Right ventricle myocardium superior (tissue), 1 donor: Measurements from ENCODE around the gene HPS5. TPM values are rescaled to one million over a fixed set of nuclear protein-coding genes. Genes with fewer than 3 reads are reported as not detected.
"Not testable (repeated sequence)": the region's sequence is repeated elsewhere in the genome, so short reads cannot be mapped to it uniquely, and the experiment has no call there.

Source experiments
- ATAC-seq: fragments of 200-7000 bp; cut with Tn5 transposase; one replicate; pipeline ENCODE4 v1.9.1; 2020; ENCODE audit warnings: mild to moderate bottlenecking; ENCODE audit not compliant: poor library complexity
- DNase-seq: peaks from one replicate; pipeline ENCODE4 v3.0.0-alpha.2; 2020
- intact Hi-C: fragments of 100-400 bp; cut with DNase I; formaldehyde crosslinking; loops from one replicate; pipeline ENCODE4 v1.11.2; 2022
- total RNA-seq: library from RNA; stranded (reverse); fragmentation: NEBNext Ultra II Directional; extraction: Animal tissue kit (Norgen Biotek cat#: 25700); gene quantifications from one replicate; pipeline ENCODE4 v1.2.1, GENCODE V29; 2021
- donor health status: DM: no; HTN: yes; CAD: no; lungs with severe emphysema.

The HPS5 gene
- total RNA-seq, 1 donor from 2014 or later: 11.4 TPM

DNA sequence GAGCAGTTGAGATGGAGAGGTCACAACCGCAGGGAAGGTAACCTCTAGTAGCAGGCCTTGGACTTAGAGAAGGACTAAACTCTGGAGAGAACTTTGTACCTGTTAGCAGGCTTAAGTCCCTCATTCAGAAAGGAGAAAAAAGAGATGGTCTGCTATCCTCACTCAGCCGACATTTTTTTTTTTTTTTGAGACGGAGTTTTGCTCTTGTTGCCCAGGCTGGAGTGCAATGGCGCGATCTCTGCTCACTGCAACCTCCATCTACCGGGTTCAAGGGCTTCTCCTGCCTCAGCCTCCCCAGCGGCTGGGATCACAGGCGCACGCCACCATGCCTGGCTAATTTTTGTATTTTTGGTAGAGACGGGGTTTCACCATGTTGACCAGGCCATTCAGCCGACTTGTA is 1.9 kb upstream of the HPS5 start:
- not testable (repeated sequence) for DNase-seq, ATAC-seq
- intact Hi-C loops: loop anchor here (5.0 kb wide), 1 partner anchor 73 kb away; no protein-coding TSS in a partner anchor

GRCh38 chr11:18322818-18323570 is 1.1 kb upstream of the HPS5 start:
- intact Hi-C loops: loop anchor here (5.0 kb wide), 1 partner anchor 74 kb away; no protein-coding TSS in a partner anchor
- no peak for DNase-seq
- ATAC-seq: no peak

DNA sequence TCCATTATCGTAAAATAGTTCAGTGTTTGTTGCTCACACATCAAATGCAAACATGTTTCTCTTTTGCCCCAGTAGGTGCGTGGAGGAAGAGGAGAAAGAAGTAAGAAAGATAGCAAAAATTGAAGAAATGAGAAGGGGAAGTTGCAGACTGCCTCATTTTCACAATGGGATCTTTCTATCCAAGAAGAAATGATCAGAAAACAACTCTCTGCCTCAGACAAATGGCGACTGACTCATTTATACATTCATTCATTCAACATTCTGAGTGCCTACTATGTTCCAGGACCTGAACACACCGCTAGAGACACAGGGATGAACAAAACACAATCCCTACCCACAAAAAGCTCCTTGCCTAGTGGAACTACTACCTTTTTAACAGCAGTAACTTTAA is 367 bp downstream of the HPS5 start:
- ATAC-seq (no peak), DNase-seq (no peak)
- intact Hi-C loops: loop anchor here (5.0 kb wide), 1 partner anchor 76 kb away; no protein-coding TSS in a partner anchor

DNA sequence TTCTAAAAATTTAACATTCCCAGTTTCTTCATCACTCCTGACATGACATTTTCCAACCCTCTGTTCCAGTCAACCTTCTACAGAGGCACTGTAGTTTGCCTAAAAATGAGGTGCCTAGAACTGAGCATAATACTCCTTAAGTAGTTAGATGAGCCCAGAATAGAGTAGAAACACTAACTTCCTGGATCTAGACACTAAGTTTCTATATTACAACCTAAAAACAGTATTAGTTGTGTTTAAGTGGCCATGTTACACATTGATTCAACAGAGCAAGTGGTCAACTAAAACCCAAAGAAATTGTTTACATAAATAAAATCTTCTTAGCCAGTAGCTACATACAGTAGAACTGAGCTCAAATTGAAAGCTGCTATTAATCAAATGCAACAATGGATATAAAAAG is 1.3 kb downstream of the HPS5 start:
- no peak for ATAC-seq
- intact Hi-C loops: loop anchor here (5.0 kb wide), 1 partner anchor 77 kb away; no protein-coding TSS in a partner anchor

DNA sequence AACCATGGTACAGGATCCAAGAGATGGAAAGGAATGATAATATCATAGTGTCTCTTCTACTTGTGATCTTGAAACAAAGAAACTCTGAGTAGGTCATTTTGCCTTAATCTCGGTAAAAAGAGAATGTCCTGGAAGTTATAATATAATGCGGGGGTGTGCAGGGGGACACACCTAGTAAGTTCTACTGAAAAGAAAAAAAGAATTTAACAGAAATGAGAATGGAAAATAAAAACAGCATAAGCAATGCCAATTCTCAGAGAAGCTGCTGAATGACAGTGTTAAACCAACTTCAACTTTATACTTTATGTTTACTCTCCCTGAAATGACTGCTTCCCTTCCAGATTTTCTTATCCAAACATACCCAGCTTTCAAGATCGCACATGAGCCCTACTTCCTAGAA is 2.0 kb downstream of the HPS5 start:
- intact Hi-C loops: loop anchor here (5.0 kb wide), 1 partner anchor 77 kb away; no protein-coding TSS in a partner anchor
- ATAC-seq (no peak), DNase-seq (no peak)

More for the DNA sequence above, 1.3 kb downstream of the HPS5 start:
- no peak for DNase-seq

- DNase-seq (no peak), ATAC-seq (no peak)
- intact Hi-C loops: no loop called here
Measured at GRCh38 chr11:18317551-18317950, 4.4 kb downstream of the HPS5 start.

DNA sequence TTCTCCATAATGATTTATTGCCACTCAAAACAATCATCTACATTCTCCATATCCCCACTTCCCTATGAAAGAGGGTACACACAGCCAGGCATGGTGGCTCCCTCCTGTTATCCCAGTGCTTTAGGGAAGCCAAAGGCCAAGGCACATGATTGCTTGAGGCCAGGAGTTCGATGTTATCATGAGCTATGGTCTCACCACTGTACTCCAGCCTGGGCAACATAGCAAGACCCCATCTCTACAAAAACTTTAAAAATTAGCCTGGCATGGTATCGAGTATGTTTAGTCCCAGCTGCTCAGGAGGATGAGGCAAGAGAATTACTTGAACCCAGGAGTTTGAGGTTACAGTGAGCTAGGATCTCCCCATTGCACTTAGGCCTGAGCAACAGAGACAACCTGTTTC is 6.0 kb downstream of the HPS5 start:
- DNase-seq (no peak), ATAC-seq (no peak)
- intact Hi-C loops: no loop called here

- peak; percentile 31 for ATAC-seq
- intact Hi-C loops: no loop called here
- no peak for DNase-seq
Measured at GRCh38 chr11:18314784-18315523, 7.0 kb downstream of the HPS5 start.

GRCh38 chr11:18313965-18314763 is 7.8 kb downstream of the HPS5 start:
- no peak for DNase-seq
- ATAC-seq: peak; percentile 38
- intact Hi-C loops: no loop called here

DNA sequence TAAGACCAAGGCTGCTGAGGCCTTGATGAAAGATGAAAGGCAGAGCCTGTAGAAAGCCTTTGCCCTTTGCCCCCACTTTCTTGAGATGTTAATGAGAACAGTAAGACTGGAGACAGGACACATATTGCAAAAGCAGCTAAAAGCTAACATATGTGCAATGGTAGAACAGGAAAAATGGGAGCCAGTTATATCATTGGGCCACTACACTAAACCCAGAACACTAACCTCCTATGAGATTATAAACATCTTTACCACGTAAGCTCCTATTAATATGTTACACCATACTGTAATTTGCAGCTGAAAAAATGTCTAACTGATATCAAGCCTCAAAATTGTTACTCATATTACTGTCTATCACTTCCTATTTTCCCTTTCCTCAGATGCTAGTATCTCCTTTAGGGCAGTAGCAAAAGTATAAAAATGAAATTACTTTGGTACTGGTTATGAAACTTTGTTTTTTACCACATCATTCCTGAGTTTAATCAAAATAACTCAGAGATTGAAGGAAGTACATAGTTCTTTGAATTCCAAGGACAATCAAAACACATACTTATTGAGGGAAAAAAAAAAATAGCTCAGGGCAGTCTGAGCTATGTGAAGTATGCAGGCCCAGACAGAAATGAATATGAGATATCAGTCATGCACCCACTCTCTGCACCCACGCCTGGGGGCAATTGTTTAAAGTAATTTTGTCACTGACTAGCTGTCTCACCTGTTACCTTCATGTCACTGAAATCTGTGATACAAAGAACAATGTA is 9.1 kb downstream of the HPS5 start:
- intact Hi-C loops: no loop called here
- DNase-seq (no peak), ATAC-seq (no peak)

DNA sequence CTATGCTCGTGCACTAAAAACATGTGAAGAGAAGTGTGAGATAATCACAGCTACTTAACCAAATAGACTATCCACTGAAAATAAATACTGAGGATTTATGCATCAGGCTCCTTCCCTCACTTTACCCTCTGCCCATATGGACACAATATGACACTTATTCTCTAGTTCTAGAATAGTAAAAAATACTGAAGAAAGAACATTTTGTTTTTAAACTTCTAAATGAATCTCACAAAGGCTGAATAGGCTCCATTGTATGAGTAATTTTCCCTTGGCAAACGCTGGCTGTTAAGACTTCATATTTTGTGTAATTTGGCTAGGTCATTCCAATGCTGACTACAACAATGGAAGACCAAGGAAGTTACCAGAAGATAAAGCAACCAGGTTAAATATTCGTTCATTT is 9.9 kb downstream of the HPS5 start:
- no peak for ATAC-seq

GRCh38 chr11:18310800-18311340 is 11.1 kb downstream of the HPS5 start:
- ATAC-seq (no peak), DNase-seq (no peak)
- intact Hi-C loops: no loop called here

More for the DNA sequence above, 9.9 kb downstream of the HPS5 start:
- intact Hi-C loops: no loop called here
- DNase-seq: no peak

DNA sequence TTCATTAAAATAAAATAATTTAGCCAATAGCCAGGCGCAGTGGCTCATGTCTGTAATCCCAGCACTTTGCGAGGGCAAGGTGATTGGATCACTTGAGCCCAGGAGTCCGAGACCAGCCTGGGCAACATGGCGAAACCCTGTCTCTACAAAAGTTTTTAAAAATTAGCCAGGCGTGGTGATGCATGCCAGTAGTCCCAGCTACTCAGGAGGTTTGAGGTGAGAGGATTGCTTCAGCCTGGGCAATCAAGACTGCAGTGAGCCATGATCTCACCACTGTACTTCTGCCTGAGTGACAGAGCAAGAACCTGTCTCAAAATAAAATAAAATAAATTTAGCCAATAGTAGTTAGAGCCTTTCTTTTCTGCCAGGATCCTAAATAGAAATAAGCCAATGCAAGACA is 12.2 kb downstream of the HPS5 start:
- DNase-seq (no peak), ATAC-seq (no peak)
- intact Hi-C loops: no loop called here

DNA sequence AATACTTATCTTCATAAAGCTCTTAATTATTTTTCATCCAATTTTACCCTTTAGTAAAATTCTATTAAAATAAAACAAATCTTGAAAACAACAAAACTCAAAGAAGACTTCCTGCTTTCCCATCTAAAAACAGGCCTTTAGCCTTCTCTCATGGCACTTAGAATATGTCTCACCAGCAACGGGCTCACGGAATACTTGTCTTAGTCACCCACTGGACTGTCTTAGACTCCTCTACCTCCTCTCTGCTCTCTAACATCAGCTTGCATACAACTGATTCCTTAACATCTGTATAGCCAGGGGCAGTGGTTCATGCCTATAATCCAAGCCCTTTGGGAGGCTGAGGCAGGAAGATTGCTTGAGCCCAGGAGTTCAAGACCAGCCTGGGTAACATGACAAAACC is 13.7 kb downstream of the HPS5 start:
- ATAC-seq: no peak

DNA sequence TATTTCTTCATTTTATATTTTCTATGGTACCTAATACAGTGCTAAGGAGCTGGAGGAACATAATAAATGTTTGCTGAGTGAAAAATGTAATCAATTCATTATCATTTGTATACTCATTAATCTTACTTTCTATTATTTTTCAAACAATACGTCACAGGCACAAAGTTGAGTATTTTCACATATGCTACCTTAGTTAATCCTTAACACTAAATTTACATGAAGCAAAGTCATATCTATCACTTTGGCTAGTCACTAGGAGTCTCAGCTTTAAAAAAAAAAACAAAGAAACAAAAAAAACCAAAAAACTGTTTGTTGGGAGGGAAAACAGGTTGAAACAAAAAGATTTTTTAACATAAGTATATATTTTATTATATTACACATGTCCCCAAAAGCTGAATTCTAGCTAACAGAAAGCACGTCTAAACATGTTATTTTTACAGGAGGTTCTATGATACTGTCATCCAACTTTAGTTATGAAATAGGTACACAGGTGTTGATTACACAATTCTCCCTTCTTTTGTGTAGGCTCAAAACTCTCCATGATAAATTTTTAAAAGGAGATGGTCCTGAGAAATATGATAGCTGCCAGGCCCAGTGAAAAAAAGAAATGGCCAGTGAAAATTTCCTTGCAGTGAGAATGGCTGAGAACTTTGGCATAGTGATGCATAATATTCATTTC is 14.3 kb downstream of the HPS5 start:
- ATAC-seq (no peak), DNase-seq (no peak)
- intact Hi-C loops: no loop called here

More for the DNA sequence above, 13.7 kb downstream of the HPS5 start:
- intact Hi-C loops: no loop called here
- no peak for DNase-seq

GRCh38 chr11:18304745-18305144 is 17.2 kb downstream of the HPS5 start:
- DNase-seq (no peak), ATAC-seq (no peak)
- intact Hi-C loops: no loop called here

GRCh38 chr11:18299721-18300120 is 22.2 kb downstream of the HPS5 start:
- ATAC-seq: no peak
- intact Hi-C loops: no loop called here

GRCh38 chr11:18295316-18295715 is 26.6 kb downstream of the HPS5 start:
- intact Hi-C loops: no loop called here
- DNase-seq: no peak
- ATAC-seq: no peak

More at GRCh38 chr11:18299721-18300120, 22.2 kb downstream of the HPS5 start:
- no peak for DNase-seq
